HepG2 (cell line): Measurements from ENCODE around the gene HS3ST3B1. TPM values are rescaled to one million over a fixed set of nuclear protein-coding genes. Genes with fewer than 3 reads are reported as not detected.

Experiments
- ATF2 ChIP-seq: sonication (generic); formaldehyde crosslinking; IDR thresholded peaks from 2 replicates; pipeline ENCODE4 v1.4.0; 2020; ENCODE audit warnings: missing genetic modification reagents
- CEBPB ChIP-seq: IDR thresholded peaks from 2 replicates; pipeline ENCODE4 v1.6.1; 2011; ENCODE audit warnings: low read depth, low read length, improper control_type of control experiment, borderline replicate concordance
- FLYWCH1 ChIP-seq: sonication (generic); formaldehyde crosslinking; IDR thresholded peaks from 2 replicates; pipeline ENCODE4 v1.8.1; 2023; ENCODE audit warnings: mild to moderate bottlenecking, missing genetic modification reagents
- GFI1 ChIP-seq: sonication (generic); formaldehyde crosslinking; IDR thresholded peaks from 2 replicates; pipeline ENCODE4 v1.5.0; 2020; ENCODE audit warnings: missing genetic modification reagents, mild to moderate bottlenecking, borderline replicate concordance
- NFE2 ChIP-seq: sonication (generic); formaldehyde crosslinking; IDR thresholded peaks from 2 replicates; pipeline ENCODE4 v1.4.0; 2020; ENCODE audit warnings: missing genetic modification reagents
- NR0B2 ChIP-seq: sonication (generic); formaldehyde crosslinking; IDR thresholded peaks from 2 replicates; pipeline ENCODE4 v1.4.0; 2020; ENCODE audit warnings: mild to moderate bottlenecking, missing genetic modification reagents
- RARA ChIP-seq: IDR thresholded peaks from 2 replicates; pipeline ENCODE4 v1.6.1; 2016; ENCODE audit warnings: missing genetic modification reagents, missing compliant biosample characterization
- THRA ChIP-seq: sonication (generic); formaldehyde crosslinking; IDR thresholded peaks from 2 replicates; pipeline ENCODE4 v1.4.0; 2020; ENCODE audit warnings: missing genetic modification reagents, borderline replicate concordance
- ZBTB46 ChIP-seq: sonication (generic); formaldehyde crosslinking; IDR thresholded peaks from 2 replicates; pipeline ENCODE4 v1.4.0; 2020; ENCODE audit warnings: mild to moderate bottlenecking, missing genetic modification reagents, borderline replicate concordance
- ZFP37 ChIP-seq: sonication (generic); formaldehyde crosslinking; IDR thresholded peaks from 2 replicates; pipeline ENCODE4 v1.4.0; 2020; ENCODE audit warnings: missing genetic modification reagents, borderline replicate concordance
- ZHX1 ChIP-seq: sonication (generic); formaldehyde crosslinking; IDR thresholded peaks from 2 replicates; pipeline ENCODE4 v1.8.1; 2022; ENCODE audit warnings: low read depth, mild to moderate bottlenecking, missing genetic modification reagents
- ZNF17 ChIP-seq: sonication (generic); formaldehyde crosslinking; IDR thresholded peaks from 2 replicates; pipeline ENCODE4 v1.5.0; 2020; ENCODE audit warnings: mild to moderate bottlenecking, missing genetic modification reagents
- ZNF235 ChIP-seq: sonication (generic); formaldehyde crosslinking; IDR thresholded peaks from 2 replicates; pipeline ENCODE4 v1.8.1; 2023; ENCODE audit warnings: mild to moderate bottlenecking, missing genetic modification reagents, borderline replicate concordance
- ZNF589 ChIP-seq: sonication (generic); formaldehyde crosslinking; conservative IDR thresholded peaks from 2 replicates; pipeline ENCODE4 v1.8.0; 2022; ENCODE audit warnings: mild to moderate bottlenecking, moderate library complexity, missing genetic modification reagents
- ZNF781 ChIP-seq: sonication (generic); formaldehyde crosslinking; IDR thresholded peaks from 2 replicates; pipeline ENCODE4 v1.5.1; 2020; ENCODE audit warnings: borderline replicate concordance, mild to moderate bottlenecking, missing genetic modification reagents; ENCODE audit errors: not compliant biosample characterization
- ZSCAN25 ChIP-seq: sonication (generic); formaldehyde crosslinking; IDR thresholded peaks from 2 replicates; pipeline ENCODE4 v1.8.0; 2022; ENCODE audit warnings: mild to moderate bottlenecking, missing genetic modification reagents
- polyA plus RNA-seq, 8 experiments: library from polyadenylated mRNA; depleted of rRNA in 3 of 8; stranded (reverse) in 7 of 8; unstranded in 1 of 8; fragments of >200 nt; fragmentation: Illumina TruSeq in 4 of 8; extraction: Trizol in 4 of 8; gene quantifications; 2 replicates each; pipeline versions ENCODE4 v1.2.1 to v1.2.3, GENCODE V29; 2011 to 2016; ENCODE audit warnings: low read depth in 4 of 8, missing spikeins in 1 of 8, mixed read lengths in 1 of 8; ENCODE audit not compliant: insufficient read depth in 1 of 8
- total RNA-seq, 5 experiments: library from RNA; depleted of rRNA; stranded (reverse); fragments of >200 nt; fragmentation: Illumina TruSeq; extraction: Trizol; gene quantifications; 2 replicates each; pipeline ENCODE4 v1.2.3, GENCODE V29; 2016; ENCODE audit warnings: low read depth in 1 of 5

The HS3ST3B1 gene
- total and polyA plus RNA-seq, 2 of the 13 experiments (the other 11 are each of a cell fraction or from before 2014, with no cell fraction given), result 15.7 to 39.5 TPM

- TF ChIP-seq ATF2 (peak; percentile 66), ZNF17 (CRISPR knock-in tag) (no peak), ZFP37 (CRISPR knock-in tag) (peak; percentile 70; the same call in 1 of the 2 replicates), ZHX1 (CRISPR knock-in tag) (peak; percentile 44; the same call in 1 of the 2 replicates), NR0B2 (no peak; the same call in none of the 2 replicates), GFI1 (peak; percentile 76; the same call in 1 of the 2 replicates), NFE2 (CRISPR knock-in tag) (no peak), ZNF781 (CRISPR knock-in tag) (peak; percentile 50), ZBTB46 (CRISPR knock-in tag) (no peak), ZSCAN25 (CRISPR knock-in tag) (peak; percentile 50; the same call in 1 of the 2 replicates), ZNF589 (no peak), CEBPB (no peak), ZNF235 (CRISPR knock-in tag) (peak; percentile 85; the same call in 1 of the 2 replicates), THRA (CRISPR knock-in tag) (peak; percentile 54; the same call in 1 of the 2 replicates), FLYWCH1 (CRISPR knock-in tag) (no peak), RARA (peak; percentile 64)
Measured at GRCh38 chr17:14308965-14309879, 8.3 kb downstream of the HS3ST3B1 start (continued).
